ENCODE results near the gene DUSP15. TPM values are rescaled to one million over a fixed set of nuclear protein-coding genes. Genes with fewer than 3 reads are reported as not detected.
A peak's percentile ranks its signal among the peaks of the same experiment; 100 is the strongest.

The DUSP15 gene
- total RNA-seq, 1 donor: not detected

DNA sequence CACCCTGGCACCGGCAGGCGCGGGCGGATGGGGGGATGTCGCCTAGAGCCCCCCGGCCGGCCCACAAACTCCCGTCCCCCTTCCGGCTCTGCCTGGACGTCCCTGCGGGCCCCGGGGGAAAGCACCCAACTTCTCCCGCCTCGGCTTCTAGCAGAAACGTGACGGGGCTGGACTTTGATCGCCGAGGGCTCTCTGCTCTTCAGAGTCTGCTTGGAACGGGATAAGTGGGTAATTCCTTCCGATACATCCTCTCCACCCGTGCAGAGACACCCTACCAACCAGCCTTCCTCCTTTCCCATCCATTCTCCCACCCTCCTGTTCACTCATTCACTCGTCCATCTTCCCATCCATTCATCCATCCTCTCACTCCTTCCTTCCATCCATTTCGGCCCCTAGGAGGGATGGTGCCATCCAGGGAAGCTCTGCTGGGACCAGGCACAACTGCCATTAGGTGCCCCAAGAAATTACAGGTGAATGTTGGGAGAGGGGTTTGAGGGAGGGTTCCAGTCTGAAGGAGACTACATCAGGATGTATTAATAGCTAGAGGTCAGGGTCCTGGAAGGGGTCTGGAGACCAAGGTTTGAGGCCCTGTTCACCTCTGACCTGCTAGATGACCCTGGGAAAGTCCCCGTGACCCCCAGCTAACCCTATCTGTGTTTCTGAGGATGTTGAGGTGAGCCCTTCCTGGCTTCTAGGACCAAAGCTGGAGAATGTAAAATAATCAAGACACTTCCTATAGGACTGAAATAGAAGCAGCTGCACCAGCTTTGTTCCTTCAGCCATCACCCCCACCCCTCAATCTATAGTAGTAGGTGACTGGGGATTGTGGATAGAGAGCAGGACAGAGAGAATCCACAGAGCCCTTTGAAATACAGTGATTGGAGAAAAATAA lies 645 bp upstream of the DUSP15 start:
- Histone ChIP-seq H3K4me1 (ENCODE audit: insufficient read depth, low read length) (peaks cover 15% of the 10 kb centered on the region), H3K9me3 (ENCODE audit: low read depth, low read length) (no peaks in the 10 kb centered on the region), H3K4me3 (ENCODE audit: low read length) (peak overlapping the region; percentile 19), H3K27me3 (ENCODE audit: insufficient read depth, low read length) (peaks cover 31% of the 10 kb centered on the region)

- H3K4me1 ChIP-seq (ENCODE audit: insufficient read depth, low read length): peaks cover 15% of the 10 kb centered on the region
Measured at GRCh38 chr20:31869673-31869941, 720 bp downstream of the DUSP15 start.

DNA sequence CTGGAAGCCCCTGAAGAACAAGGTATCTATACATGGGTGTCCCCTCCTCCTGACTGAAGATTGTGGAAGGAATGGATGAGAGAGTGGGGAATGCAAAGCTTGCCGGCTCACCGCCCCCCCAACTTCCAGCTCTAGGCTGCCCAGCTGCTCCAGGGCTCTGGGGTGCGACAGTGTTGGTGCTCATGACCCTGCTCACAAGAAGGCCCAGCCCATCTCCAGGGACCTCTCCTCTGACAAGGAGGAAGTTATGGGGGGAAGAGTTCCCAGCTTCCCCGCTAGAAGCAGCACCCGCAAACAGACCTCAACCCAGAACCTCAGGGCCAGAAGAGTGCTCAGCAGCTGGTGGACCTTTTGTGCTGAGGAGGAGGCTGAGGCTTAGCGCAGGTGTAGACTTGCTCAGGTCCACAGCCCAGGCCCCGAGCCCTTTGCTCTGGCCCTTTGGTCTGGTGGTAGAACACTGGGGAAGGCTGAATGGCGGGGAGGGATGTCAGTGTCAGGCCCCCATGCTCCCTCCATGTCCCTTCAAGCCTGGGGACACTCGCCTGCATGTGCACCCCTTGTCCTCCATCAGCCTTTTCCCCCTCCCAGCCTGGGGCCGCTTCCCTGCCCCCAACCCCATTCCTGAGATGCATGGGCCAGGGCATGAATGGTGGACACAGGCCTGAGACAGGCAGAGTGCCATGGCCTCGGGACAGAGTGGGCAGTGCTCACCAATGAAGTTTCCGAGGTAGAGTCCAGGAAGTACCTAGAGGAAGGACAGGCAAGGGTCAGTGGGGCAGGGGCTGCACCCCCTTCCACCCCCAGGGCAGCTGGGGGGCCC lies 1.3 kb downstream of the DUSP15 start:
- H3K27me3 ChIP-seq (ENCODE audit: insufficient read depth, low read length): peaks cover 31% of the 10 kb centered on the region
- H3K4me1 ChIP-seq (ENCODE audit: insufficient read depth, low read length): peaks cover 15% of the 10 kb centered on the region
- no peaks in the 10 kb centered on the region for H3K9me3 ChIP-seq (ENCODE audit: low read depth, low read length)

More at GRCh38 chr20:31869673-31869941, 720 bp downstream of the DUSP15 start:
- no peaks in the 10 kb centered on the region for H3K9me3 ChIP-seq (ENCODE audit: low read depth, low read length)
- H3K27me3 ChIP-seq (ENCODE audit: insufficient read depth, low read length): peaks cover 31% of the 10 kb centered on the region
- no peak overlapping the region for H3K4me3 ChIP-seq (ENCODE audit: low read length)

DNA sequence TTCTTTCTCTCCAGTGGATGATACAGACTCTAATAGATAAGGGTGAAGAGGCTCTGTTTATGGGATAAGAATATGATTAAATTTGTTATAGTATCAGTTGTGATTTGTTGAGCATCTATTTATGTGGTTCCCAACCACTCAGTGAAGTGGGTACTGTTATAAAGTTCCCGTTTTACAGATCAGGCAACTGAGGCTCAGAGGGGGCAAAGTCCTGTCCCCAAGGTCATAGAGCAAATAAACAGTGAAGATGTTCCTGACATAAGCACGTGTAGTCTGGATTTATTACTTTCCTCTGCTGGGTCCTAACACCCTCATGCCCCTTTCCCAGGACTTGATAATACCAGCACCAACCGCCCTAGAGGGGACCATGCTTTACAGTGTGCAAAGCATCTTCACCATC lies 4.1 kb downstream of the DUSP15 start:
- Histone ChIP-seq H3K27me3 (ENCODE audit: insufficient read depth, low read length) (peaks cover 20% of the 10 kb centered on the region), H3K4me3 (ENCODE audit: low read length) (no peak overlapping the region), H3K9me3 (ENCODE audit: low read depth, low read length) (no peaks in the 10 kb centered on the region), H3K4me1 (ENCODE audit: insufficient read depth, low read length) (peaks cover 16% of the 10 kb centered on the region)

More for the DNA sequence above, 1.3 kb downstream of the DUSP15 start:
- no peak overlapping the region for H3K4me3 ChIP-seq (ENCODE audit: low read length)

GRCh38 chr20:31864521-31865400 lies 5.6 kb downstream of the DUSP15 start:
- no peak overlapping the region for H3K4me3 ChIP-seq (ENCODE audit: low read length)
- no peaks in the 10 kb centered on the region for H3K9me3 ChIP-seq (ENCODE audit: low read depth, low read length)

GRCh38 chr20:31863296-31864085 lies 6.8 kb downstream of the DUSP15 start:
- Histone ChIP-seq H3K9me3 (ENCODE audit: low read depth, low read length) (no peaks in the 10 kb centered on the region), H3K4me3 (ENCODE audit: low read length) (no peak overlapping the region), H3K4me1 (ENCODE audit: insufficient read depth, low read length) (peaks cover 11% of the 10 kb centered on the region), H3K27me3 (ENCODE audit: insufficient read depth, low read length) (peaks cover 23% of the 10 kb centered on the region)

More at GRCh38 chr20:31864521-31865400, 5.6 kb downstream of the DUSP15 start:
- Histone ChIP-seq H3K27me3 (ENCODE audit: insufficient read depth, low read length) (peaks cover 22% of the 10 kb centered on the region), H3K4me1 (ENCODE audit: insufficient read depth, low read length) (peaks cover 14% of the 10 kb centered on the region)

DNA sequence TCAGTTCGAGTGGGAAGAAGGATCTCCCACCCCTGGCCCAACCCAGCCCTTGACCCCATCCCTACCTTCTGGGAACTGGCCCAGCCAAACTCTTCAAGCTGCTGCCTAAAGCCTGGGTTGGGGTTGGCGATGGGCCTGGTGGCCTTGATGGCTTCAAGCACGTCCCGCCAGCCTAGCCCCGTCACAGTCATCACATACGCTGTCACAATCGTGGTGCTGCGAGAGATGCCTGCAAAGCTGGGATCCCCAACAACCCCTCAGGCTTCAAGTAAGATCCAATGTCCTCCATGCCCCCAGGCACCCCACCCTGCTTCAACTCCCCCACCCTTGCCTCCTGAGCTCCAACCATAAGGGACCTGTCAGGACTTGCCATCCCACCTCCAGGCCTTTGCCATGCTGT lies 7.8 kb downstream of the DUSP15 start:
- Histone ChIP-seq H3K27me3 (ENCODE audit: insufficient read depth, low read length) (peaks cover 23% of the 10 kb centered on the region), H3K4me3 (ENCODE audit: low read length) (no peak overlapping the region), H3K9me3 (ENCODE audit: low read depth, low read length) (no peaks in the 10 kb centered on the region), H3K4me1 (ENCODE audit: insufficient read depth, low read length) (peaks cover 11% of the 10 kb centered on the region)

DNA sequence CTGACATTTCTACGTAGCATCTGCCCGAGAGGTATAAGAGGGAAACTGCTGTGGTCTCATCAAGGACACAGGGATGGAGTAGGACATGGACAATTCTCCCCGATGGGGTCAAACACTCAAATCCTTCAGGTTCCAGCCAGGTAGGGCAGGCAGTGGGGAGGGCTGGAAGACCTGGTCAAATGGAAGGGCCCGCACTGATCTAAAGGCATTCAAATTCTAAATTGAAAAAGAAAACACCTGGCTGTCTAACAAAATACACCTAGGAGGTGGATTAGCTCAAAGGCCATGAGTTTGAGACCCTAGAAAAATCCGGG lies 8.2 kb downstream of the DUSP15 start:
- Histone ChIP-seq H3K4me3 (ENCODE audit: low read length) (no peak overlapping the region), H3K4me1 (ENCODE audit: insufficient read depth, low read length) (peaks cover 11% of the 10 kb centered on the region), H3K27me3 (ENCODE audit: insufficient read depth, low read length) (peaks cover 23% of the 10 kb centered on the region), H3K9me3 (ENCODE audit: low read depth, low read length) (no peaks in the 10 kb centered on the region)

GRCh38 chr20:31861385-31862156 lies 8.8 kb downstream of the DUSP15 start:
- H3K9me3 ChIP-seq (ENCODE audit: low read depth, low read length): no peaks in the 10 kb centered on the region
- H3K4me3 ChIP-seq (ENCODE audit: low read length): peak overlapping the region; percentile 18
- peaks cover 23% of the 10 kb centered on the region for H3K27me3 ChIP-seq (ENCODE audit: insufficient read depth, low read length)
- H3K4me1 ChIP-seq (ENCODE audit: insufficient read depth, low read length): peaks cover 11% of the 10 kb centered on the region

DNA sequence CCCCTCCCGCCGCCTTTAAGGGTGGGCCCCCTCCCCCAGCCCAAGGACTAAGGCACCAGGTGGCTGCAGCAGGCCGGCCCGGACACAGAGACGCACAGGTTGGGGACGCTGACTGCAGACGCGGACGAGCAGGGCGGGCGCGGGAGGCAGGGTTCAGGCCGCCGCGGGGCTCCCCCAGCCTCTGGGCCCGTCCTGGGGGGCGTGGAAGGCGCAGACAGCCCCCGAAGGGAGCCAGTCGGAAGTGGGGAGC lies 9.3 kb downstream of the DUSP15 start:
- no peaks in the 10 kb centered on the region for H3K9me3 ChIP-seq (ENCODE audit: low read depth, low read length)
- H3K4me3 ChIP-seq (ENCODE audit: low read length): peak overlapping the region; percentile 18
- peaks cover 23% of the 10 kb centered on the region for H3K27me3 ChIP-seq (ENCODE audit: insufficient read depth, low read length)
- H3K4me1 ChIP-seq (ENCODE audit: insufficient read depth, low read length): peaks cover 11% of the 10 kb centered on the region

GRCh38 chr20:31860390-31861134 lies 9.8 kb downstream of the DUSP15 start:
- Histone ChIP-seq H3K4me1 (ENCODE audit: insufficient read depth, low read length) (peaks cover 11% of the 10 kb centered on the region), H3K27me3 (ENCODE audit: insufficient read depth, low read length) (peaks cover 23% of the 10 kb centered on the region), H3K9me3 (ENCODE audit: low read depth, low read length) (no peaks in the 10 kb centered on the region), H3K4me3 (ENCODE audit: low read length) (no peak overlapping the region)

DNA sequence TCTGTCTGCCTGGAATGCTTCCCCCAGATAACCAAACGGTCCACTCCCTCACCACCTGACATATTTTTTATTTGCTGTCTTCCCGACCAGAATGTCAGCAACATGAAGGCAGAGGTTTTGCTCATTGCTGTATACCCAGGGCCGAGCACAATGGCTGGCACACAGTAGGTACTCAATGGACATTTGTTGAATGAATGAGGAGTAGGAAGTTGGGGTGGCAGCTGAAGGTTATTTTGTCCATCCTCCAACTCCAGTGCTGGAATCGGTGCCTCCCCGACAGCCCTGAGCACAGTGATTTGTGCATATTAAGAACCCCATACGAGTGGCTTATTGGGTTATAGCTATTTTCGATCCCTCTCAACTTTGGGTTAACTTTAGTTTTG lies 10.3 kb downstream of the DUSP15 start:
- Histone ChIP-seq H3K4me1 (ENCODE audit: insufficient read depth, low read length) (peaks cover 11% of the 10 kb centered on the region), H3K4me3 (ENCODE audit: low read length) (no peak overlapping the region), H3K27me3 (ENCODE audit: insufficient read depth, low read length) (peaks cover 23% of the 10 kb centered on the region), H3K9me3 (ENCODE audit: low read depth, low read length) (no peaks in the 10 kb centered on the region)

DNA sequence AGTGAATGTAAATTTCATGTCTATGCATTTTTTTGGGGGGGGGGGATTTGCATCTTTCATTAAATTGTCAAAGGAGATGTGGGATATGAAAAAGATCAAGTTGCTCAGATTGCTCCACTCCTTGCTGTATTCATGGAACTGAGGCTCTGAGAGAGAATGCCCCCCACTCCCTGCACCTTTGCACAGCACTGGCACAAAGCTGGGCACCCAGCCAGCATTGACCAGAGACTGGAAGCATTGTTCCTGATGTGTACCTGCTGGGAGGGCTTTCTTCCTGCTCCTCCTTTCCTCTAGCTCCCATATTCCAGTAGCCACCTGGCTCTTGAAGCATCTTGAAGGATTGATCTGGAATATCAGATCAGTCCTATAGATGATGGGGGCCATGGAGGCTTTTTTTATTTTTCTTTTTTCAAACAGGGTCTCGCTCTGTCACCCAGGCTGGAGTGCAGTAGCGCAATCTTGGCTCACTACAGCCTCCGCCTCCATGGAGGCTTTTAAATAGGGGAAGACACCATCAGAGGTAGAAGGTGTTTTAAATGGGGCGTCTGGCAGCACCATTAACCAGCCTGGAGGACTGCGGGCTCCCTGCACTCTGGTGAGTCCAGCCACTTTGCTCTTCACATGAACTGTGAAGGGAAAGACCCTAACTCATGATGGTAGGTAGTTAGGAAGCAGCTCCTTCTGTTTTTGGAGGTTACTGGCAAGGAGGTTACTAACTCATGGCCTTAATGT lies 10.9 kb downstream of the DUSP15 start:
- H3K27me3 ChIP-seq (ENCODE audit: insufficient read depth, low read length): peaks cover 23% of the 10 kb centered on the region
- peaks cover 11% of the 10 kb centered on the region for H3K4me1 ChIP-seq (ENCODE audit: insufficient read depth, low read length)
- H3K9me3 ChIP-seq (ENCODE audit: low read depth, low read length): no peaks in the 10 kb centered on the region
- H3K4me3 ChIP-seq (ENCODE audit: low read length): no peak overlapping the region
